Gastrocnemius medialis (tissue), 4 donors: ENCODE data around the gene PDSS1. TPM values are rescaled to one million over a fixed set of nuclear protein-coding genes. Genes with fewer than 3 reads are reported as not detected.

ENCODE experiments used
- ATAC-seq, 2 donors: fragments of 150-250 bp; one replicate each; pipeline ENCODE4 v1.9.1; 2016
- DNase-seq, 2 donors: peaks; one replicate each; pipeline ENCODE4 v3.0.0-alpha.2; 2019
- H3K27ac ChIP-seq, 4 donors: fragments of 200-600 bp; sonication (generic); 1 replicate in 1 of 4; 2 replicates in 3 of 4; pipeline ENCODE4 v1.5.1; 2016 to 2018; ENCODE audit warnings: mild to moderate bottlenecking in 2 of 4, moderate library complexity in 1 of 4
- H3K27me3 ChIP-seq, 3 donors: fragments of 200-600 bp; sonication (generic) in 2 of 3; 1 replicate in 1 of 3; 2 replicates in 2 of 3; pipeline versions ENCODE4 v1.5.1 to v1.6.0; 2016 to 2019; ENCODE audit warnings: mild to moderate bottlenecking in 1 of 3, moderate library complexity in 1 of 3
- H3K36me3 ChIP-seq, 2 donors: fragments of 200-600 bp; sonication (generic) in 1 of 2; one replicate each; pipeline ENCODE4 v1.5.1; 2017 to 2018
- H3K4me1 ChIP-seq, 2 donors: fragments of 200-600 bp; sonication (generic) in 1 of 2; one replicate each; pipeline ENCODE4 v1.5.1; 2016 to 2017; ENCODE audit warnings: mild to moderate bottlenecking in 2 of 2
- H3K4me3 ChIP-seq, 4 donors: fragments of 200-600 bp; sonication (generic) in 3 of 4; 1 replicate in 1 of 4; 2 replicates in 3 of 4; pipeline ENCODE4 v1.5.1; 2016 to 2019; ENCODE audit warnings: mild to moderate bottlenecking in 2 of 4
- H3K9me3 ChIP-seq, 3 donors: fragments of 200-600 bp; sonication (generic) in 2 of 3; 1 replicate in 1 of 3; 2 replicates in 2 of 3; pipeline ENCODE4 v1.5.1; 2016 to 2019
- CTCF ChIP-seq, 5 experiments: fragments of 450-650 bp in 3 of 5; fragments of 200-600 bp in 2 of 5; sonication (generic) in 2 of 5; IDR thresholded peaks in 4 of 5; conservative IDR thresholded peaks in 1 of 5; 1 replicate in 4 of 5; 2 replicates in 1 of 5; pipeline ENCODE4 v1.5.1; 2016 to 2019; ENCODE audit warnings: antibody characterized with exemption in 5 of 5, mild to moderate bottlenecking in 3 of 5, moderate library complexity in 3 of 5
- POLR2A ChIP-seq, 2 donors: fragments of 450-650 bp; IDR thresholded peaks; one replicate each; pipeline ENCODE4 v1.6.1; 2017; ENCODE audit warnings: antibody characterized with exemption in 2 of 2, mild to moderate bottlenecking in 2 of 2, moderate library complexity in 2 of 2
- in situ Hi-C, 4 donors: fragments of 200-750 bp; cut with MboI; loops; one replicate each; pipeline versions ENCODE4 v1.15.0 to v1.8.0; 2017; ENCODE audit warnings: low sequenced_read_pairs in 4 of 4
- intact Hi-C: fragments of 100-400 bp; cut with DNase I; formaldehyde crosslinking; loops from one replicate; pipeline ENCODE4 v1.15.1; 2023; ENCODE audit warnings: low total_unique reads
- total RNA-seq, 4 donors: library from RNA; depleted of rRNA; stranded (reverse); fragments of >200 nt; gene quantifications; one replicate each; pipeline versions ENCODE4 v1.1.0 to v1.2.3, GENCODE V29; 2016

The PDSS1 gene
- total RNA-seq, 4 donors from 2014 or later = 5.3 to 13.2 (median 8.2) TPM

DNA sequence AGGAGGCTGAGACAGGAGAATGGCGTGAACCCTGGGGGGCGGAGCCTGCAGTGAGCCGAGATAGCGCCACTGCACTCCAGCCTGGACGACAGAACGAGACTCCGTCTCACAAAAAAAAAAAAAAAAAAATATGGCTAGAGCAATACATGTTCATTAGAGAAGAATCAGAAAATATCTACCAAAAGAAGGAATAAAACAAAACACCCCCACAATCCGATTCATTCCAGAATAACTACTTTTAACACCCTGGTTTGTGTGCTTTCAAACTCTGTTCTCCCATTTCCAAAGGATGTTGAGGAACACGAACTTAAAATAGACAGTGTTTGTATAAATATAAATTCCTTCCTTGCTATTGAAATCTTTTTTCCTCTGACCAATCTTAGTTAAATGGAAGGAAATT is 6.5 kb downstream of the PDSS1 start:
- Histone ChIP-seq H3K27ac (no peak overlapping the region), H3K4me1 (no peaks in the 10 kb centered on the region), H3K36me3 (peaks cover 0 to 24% of the 10 kb centered on the region in 2 donors), H3K9me3 (no peaks in the 10 kb centered on the region), H3K4me3 (no peak overlapping the region), H3K27me3 (no peaks in the 10 kb centered on the region)
- in situ Hi-C loops = loop anchor here in 1 of 4 donors (25.0 kb wide), 1 partner anchor 158 kb away; the partner anchor contains the start of gene ABI1
- TF ChIP-seq CTCF (IDR thresholded peaks at IDR 0.05 in 4 of 5, conservative IDR thresholded peaks at IDR 0.05 in 1 of 5) = no peak
- no peak for TF ChIP-seq POLR2A (IDR thresholded peaks at IDR 0.05)
- intact Hi-C loops = no loop called here
- no peak for DNase-seq
- ATAC-seq = no peak

GRCh38 chr10:26706206-26706605 is 8.7 kb downstream of the PDSS1 start:
- Histone ChIP-seq H3K27me3 (no peaks in the 10 kb centered on the region), H3K27ac (no peak overlapping the region), H3K36me3 (peaks cover 0 to 28% of the 10 kb centered on the region in 2 donors), H3K4me1 (no peaks in the 10 kb centered on the region), H3K4me3 (no peak overlapping the region), H3K9me3 (no peaks in the 10 kb centered on the region)
- ATAC-seq (no peak), DNase-seq (no peak)
- intact Hi-C loops = no loop called here
- in situ Hi-C loops = loop anchor here in 1 of 4 donors (25.0 kb wide), 1 partner anchor 156 kb away; the partner anchor contains the start of gene ABI1
- TF ChIP-seq CTCF (IDR thresholded peaks at IDR 0.05 in 4 of 5, conservative IDR thresholded peaks at IDR 0.05 in 1 of 5) (no peak), POLR2A (IDR thresholded peaks at IDR 0.05) (no peak)

GRCh38 chr10:26706936-26707335 is 9.4 kb downstream of the PDSS1 start:
- intact Hi-C loops (no loop called here), in situ Hi-C loops (loop anchor here in 1 of 4 donors (25.0 kb wide), 1 partner anchor 155 kb away; the partner anchor contains the start of gene ABI1)
- ATAC-seq (no peak), DNase-seq (no peak)
- no peaks in the 10 kb centered on the region for H3K4me1 ChIP-seq
- no peaks in the 10 kb centered on the region for H3K9me3 ChIP-seq
- TF ChIP-seq CTCF (IDR thresholded peaks at IDR 0.05 in 4 of 5, conservative IDR thresholded peaks at IDR 0.05 in 1 of 5) (no peak), POLR2A (IDR thresholded peaks at IDR 0.05) (no peak)
- H3K36me3 ChIP-seq = peaks cover 0 to 28% of the 10 kb centered on the region in 2 donors
- H3K27ac ChIP-seq = no peak overlapping the region
- no peak overlapping the region for H3K4me3 ChIP-seq
- H3K27me3 ChIP-seq = no peaks in the 10 kb centered on the region

DNA sequence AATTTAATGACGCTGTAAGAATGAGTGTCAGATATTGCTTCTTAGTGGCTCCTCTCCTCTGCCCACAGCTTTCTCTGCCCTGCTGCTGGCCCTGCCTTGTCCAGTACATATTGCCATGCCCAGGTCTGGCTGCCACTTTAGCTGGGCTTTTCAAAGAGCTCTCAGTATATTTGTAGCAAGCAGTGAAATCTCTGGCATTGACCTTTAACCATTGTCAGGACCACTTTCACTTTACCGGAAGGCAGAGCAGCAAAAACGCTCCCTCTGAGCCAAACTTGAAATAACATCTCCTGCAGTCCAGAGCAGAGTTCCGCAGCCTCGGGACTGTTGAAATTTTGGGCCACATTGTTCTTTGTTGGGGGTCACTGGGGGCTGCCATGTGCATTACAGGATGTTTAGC is 13.8 kb downstream of the PDSS1 start:
- Histone ChIP-seq H3K4me3 (no peak overlapping the region), H3K27ac (no peak overlapping the region), H3K4me1 (no peaks in the 10 kb centered on the region), H3K9me3 (no peaks in the 10 kb centered on the region), H3K36me3 (peaks cover 0 to 24% of the 10 kb centered on the region in 2 donors), H3K27me3 (no peaks in the 10 kb centered on the region)
- intact Hi-C loops = no loop called here
- ATAC-seq (no peak), DNase-seq (no peak)
- in situ Hi-C loops = loop anchor here in 1 of 4 donors (25.0 kb wide), 1 partner anchor 151 kb away; the partner anchor contains the start of gene ABI1
- TF ChIP-seq CTCF (IDR thresholded peaks at IDR 0.05 in 4 of 5, conservative IDR thresholded peaks at IDR 0.05 in 1 of 5) = no peak
- no peak for TF ChIP-seq POLR2A (IDR thresholded peaks at IDR 0.05)
